ENCODE data around the gene NR2F1-AS1. TPM values are rescaled to one million over a fixed set of nuclear protein-coding genes. Genes with fewer than 3 reads are reported as not detected.

NR2F1-AS1 gene
- polyA plus RNA-seq, 3 donors, result not detected

DNA sequence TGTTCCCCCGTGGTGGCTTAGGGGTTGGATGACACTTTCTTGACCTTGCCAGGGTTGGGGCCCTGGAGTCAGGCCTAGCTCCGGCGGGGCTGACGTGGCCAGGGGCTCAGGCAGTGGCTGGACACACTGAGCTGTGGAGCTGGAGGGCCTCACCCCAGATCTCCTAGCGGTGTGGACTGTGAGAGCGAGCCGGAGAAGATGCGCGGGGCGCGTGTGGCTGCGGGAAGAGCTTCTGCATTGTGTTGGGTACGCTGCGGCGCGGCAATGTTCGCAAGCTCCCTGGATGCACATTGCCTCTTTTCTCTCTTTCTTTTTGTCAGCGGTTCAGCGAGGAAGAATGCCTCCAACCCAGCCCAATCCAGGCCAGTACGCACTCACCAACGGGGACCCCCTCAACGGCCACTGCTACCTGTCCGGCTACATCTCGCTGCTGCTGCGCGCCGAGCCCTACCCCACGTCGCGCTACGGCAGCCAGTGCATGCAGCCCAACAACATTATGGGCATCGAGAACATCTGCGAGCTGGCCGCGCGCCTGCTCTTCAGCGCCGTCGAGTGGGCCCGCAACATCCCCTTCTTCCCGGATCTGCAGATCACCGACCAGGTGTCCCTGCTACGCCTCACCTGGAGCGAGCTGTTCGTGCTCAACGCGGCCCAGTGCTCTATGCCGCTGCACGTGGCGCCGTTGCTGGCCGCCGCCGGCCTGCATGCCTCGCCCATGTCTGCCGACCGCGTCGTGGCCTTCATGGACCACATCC, 6.8 kb upstream of the NR2F1-AS1 start:
- H3K4me1 Mint-ChIP-seq, result peaks cover 22% of the 10 kb centered on the region
- H3K4me3 Mint-ChIP-seq, result peak overlapping the region in 1 of 2 donors; percentile 87
- H3K9me3 ChIP-seq (replicated peaks in 1 of 2; ENCODE audit: control insufficient read depth in 1 of 2, insufficient read depth in 1 of 2, low read length in 2 of 2), result peaks cover 0 to 41% of the 10 kb centered on the region in 2 donors
- no peak overlapping the region for H2AFZ ChIP-seq (ENCODE audit: insufficient read depth, low read depth, low read length, poor library complexity, severe bottlenecking)
- intact Hi-C loops (cut with micrococcal nuclease), result loop anchor here (5.0 to 10.0 kb wide), 2 partner anchors 215 to 327 kb away; no protein-coding TSS in a partner anchor
- H3K9ac ChIP-seq (ENCODE audit: insufficient read depth, low read length, poor library complexity, severe bottlenecking), result no peak overlapping the region
- H3K4me3 ChIP-seq (replicated peaks in 1 of 3; ENCODE audit: low read depth in 2 of 3, low read length in 3 of 3), result no peak overlapping the region
- 10% methylated on average over 58 of the region's 59 CpGs for WGBS (ENCODE audit: insufficient coverage)
- TF ChIP-seq, protein P1, sequence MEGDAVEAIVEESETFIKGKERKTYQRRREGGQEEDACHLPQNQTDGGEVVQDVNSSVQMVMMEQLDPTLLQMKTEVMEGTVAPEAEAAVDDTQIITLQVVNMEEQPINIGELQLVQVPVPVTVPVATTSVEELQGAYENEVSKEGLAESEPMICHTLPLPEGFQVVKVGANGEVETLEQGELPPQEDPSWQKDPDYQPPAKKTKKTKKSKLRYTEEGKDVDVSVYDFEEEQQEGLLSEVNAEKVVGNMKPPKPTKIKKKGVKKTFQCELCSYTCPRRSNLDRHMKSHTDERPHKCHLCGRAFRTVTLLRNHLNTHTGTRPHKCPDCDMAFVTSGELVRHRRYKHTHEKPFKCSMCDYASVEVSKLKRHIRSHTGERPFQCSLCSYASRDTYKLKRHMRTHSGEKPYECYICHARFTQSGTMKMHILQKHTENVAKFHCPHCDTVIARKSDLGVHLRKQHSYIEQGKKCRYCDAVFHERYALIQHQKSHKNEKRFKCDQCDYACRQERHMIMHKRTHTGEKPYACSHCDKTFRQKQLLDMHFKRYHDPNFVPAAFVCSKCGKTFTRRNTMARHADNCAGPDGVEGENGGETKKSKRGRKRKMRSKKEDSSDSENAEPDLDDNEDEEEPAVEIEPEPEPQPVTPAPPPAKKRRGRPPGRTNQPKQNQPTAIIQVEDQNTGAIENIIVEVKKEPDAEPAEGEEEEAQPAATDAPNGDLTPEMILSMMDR (IDR thresholded peaks at IDR 0.05), result no peak
- H3K4me1 ChIP-seq (ENCODE audit: control insufficient read depth in 1 of 2, insufficient read depth in 2 of 2, low read length in 2 of 2), result peaks cover 13 to 16% of the 10 kb centered on the region in 2 donors
- no peaks in the 10 kb centered on the region for H3K36me3 ChIP-seq (replicated peaks in 1 of 2; ENCODE audit: control insufficient read depth in 1 of 2, insufficient read depth in 2 of 2, low read length in 2 of 2)
- peaks cover 32 to 73% (median 71%) of the 10 kb centered on the region in 3 donors for H3K27me3 Mint-ChIP-seq (ENCODE audit: low read depth in 3 of 3)
- H3K36me3 Mint-ChIP-seq, result peaks cover 2 to 5% of the 10 kb centered on the region in 2 donors
- H4K20me1 ChIP-seq (ENCODE audit: insufficient read depth, low read length), result no peaks in the 10 kb centered on the region
- no peak overlapping the region for H3K27ac Mint-ChIP-seq
- H3K4me2 ChIP-seq (replicated peaks; ENCODE audit: extremely low read depth, low read length, poor library complexity, severe bottlenecking), result no peak overlapping the region
- no peak for DNase-seq
- peaks cover 2 to 33% (median 14%) of the 10 kb centered on the region in 7 donors for H3K9me3 Mint-ChIP-seq
- no peak overlapping the region for H3K27ac ChIP-seq (ENCODE audit: low read depth in 1 of 2, low read length in 2 of 2)
- no peaks in the 10 kb centered on the region for H3K79me2 ChIP-seq (ENCODE audit: insufficient read depth, low read length)
- peaks cover 76 to 86% of the 10 kb centered on the region in 2 donors for H3K27me3 ChIP-seq (ENCODE audit: control insufficient read depth in 2 of 2, insufficient read depth in 2 of 2, low read length in 2 of 2)

DNA sequence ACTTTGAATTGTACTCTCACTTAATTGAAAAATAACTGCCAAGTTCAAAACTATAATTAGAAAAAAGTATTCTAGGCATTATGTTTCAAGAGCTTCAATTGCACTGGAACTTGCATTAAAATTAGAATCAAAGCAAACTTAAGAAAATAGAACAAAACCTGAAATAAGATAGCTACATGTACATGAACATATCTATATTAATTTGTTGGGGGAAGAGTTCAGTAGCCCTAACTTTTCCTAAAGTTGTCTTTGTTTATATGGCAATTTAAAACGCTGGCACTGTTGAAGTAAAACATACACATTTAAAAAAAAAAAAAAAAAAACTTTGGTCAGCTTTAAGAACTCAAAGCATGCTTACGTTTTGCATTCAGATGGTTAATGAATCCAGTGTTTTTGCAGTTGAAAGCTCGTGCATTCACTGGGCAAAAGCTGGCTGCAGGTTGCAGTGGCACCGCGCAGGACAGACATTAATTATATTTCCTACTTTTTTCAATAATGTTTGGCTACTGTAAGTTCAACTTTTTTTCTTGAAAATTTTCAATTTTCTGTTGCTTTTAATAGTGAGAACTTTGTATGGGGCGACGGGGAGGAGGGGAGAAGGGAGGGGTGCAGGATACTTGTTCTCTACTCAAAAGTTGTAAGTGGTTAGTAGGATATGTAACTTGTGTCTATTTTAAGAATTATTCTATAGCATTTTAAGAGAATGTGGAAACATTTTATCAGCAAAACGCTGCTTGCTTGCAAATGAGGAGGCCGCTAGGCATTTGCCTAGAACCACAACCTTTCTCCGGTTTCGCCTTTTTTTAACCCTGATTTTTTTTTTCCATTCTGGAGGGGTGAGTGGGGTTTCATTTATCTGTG, 5.9 kb upstream of the NR2F1-AS1 start:
- intact Hi-C loops (cut with micrococcal nuclease), result loop anchor here (5.0 to 10.0 kb wide), 2 partner anchors 215 to 328 kb away; no protein-coding TSS in a partner anchor
- peaks cover 77 to 86% of the 10 kb centered on the region in 2 donors for H3K27me3 ChIP-seq (ENCODE audit: control insufficient read depth in 2 of 2, insufficient read depth in 2 of 2, low read length in 2 of 2)
- H3K9me3 ChIP-seq (replicated peaks in 1 of 2; ENCODE audit: control insufficient read depth in 1 of 2, insufficient read depth in 1 of 2, low read length in 2 of 2), result peaks cover 0 to 47% of the 10 kb centered on the region in 2 donors
- no peak overlapping the region for H2AFZ ChIP-seq (ENCODE audit: insufficient read depth, low read depth, low read length, poor library complexity, severe bottlenecking)
- Mint-ChIP-seq H3K4me3 (peak overlapping the region in 1 of 2 donors; percentile 87), H3K4me1 (peaks cover 22% of the 10 kb centered on the region), H3K27ac (no peak overlapping the region), H3K9me3 (peaks cover 2 to 33% (median 14%) of the 10 kb centered on the region in 7 donors), H3K27me3 (ENCODE audit: low read depth in 3 of 3) (peaks cover 32 to 69% (median 66%) of the 10 kb centered on the region in 3 donors), H3K36me3 (peaks cover 2 to 5% of the 10 kb centered on the region in 2 donors)
- H3K27ac ChIP-seq (ENCODE audit: low read depth in 1 of 2, low read length in 2 of 2), result no peak overlapping the region
- H4K20me1 ChIP-seq (ENCODE audit: insufficient read depth, low read length), result no peaks in the 10 kb centered on the region
- H3K79me2 ChIP-seq (ENCODE audit: insufficient read depth, low read length), result no peaks in the 10 kb centered on the region
- DNase-seq, result no peak
- no peak overlapping the region for H3K4me2 ChIP-seq (replicated peaks; ENCODE audit: extremely low read depth, low read length, poor library complexity, severe bottlenecking)
- peaks cover 13 to 19% of the 10 kb centered on the region in 2 donors for H3K4me1 ChIP-seq (ENCODE audit: control insufficient read depth in 1 of 2, insufficient read depth in 2 of 2, low read length in 2 of 2)
- no peak overlapping the region for H3K4me3 ChIP-seq (replicated peaks in 1 of 3; ENCODE audit: low read depth in 2 of 3, low read length in 3 of 3)
- no peaks in the 10 kb centered on the region for H3K36me3 ChIP-seq (replicated peaks in 1 of 2; ENCODE audit: control insufficient read depth in 1 of 2, insufficient read depth in 2 of 2, low read length in 2 of 2)
- H3K9ac ChIP-seq (ENCODE audit: insufficient read depth, low read length, poor library complexity, severe bottlenecking), result no peak overlapping the region
- WGBS (ENCODE audit: insufficient coverage), result 17% methylated on average over 3 of the region's 11 CpGs
- TF ChIP-seq, protein P1 (IDR thresholded peaks at IDR 0.05), result no peak
